GM12878 (cell line): ENCODE measurements around the gene VARS2. TPM values are rescaled to one million over a fixed set of nuclear protein-coding genes. Genes with fewer than 3 reads are reported as not detected.

Experiments used
- ATAC-seq: fragments of 200-7000 bp; cut with Tn5 transposase; 3 replicates; pipeline ENCODE4 v1.9.1; 2020; ENCODE audit warnings: mild to moderate bottlenecking, moderate library complexity
- BruUV-seq: library from RNA; stranded (reverse); fragments of 400-500 nt; replicated peaks from 2 replicates; lab custom pipeline; 2021; lab: Mats Ljungman, UMichigan
- CTCF ChIA-PET: fragments of 300-600 bp; sonication (Branson Sonifier 250); formaldehyde crosslinking; extraction: SDS; loops from one replicate; lab custom pipeline; 2021; ENCODE audit warnings: inconsistent platforms; lab: Yijun Ruan, JAX
- POLR2A ChIA-PET: fragments of 350-600 bp; formaldehyde crosslinking; extraction: SDS; loops from one replicate; lab custom pipeline; 2021; ENCODE audit warnings: inconsistent platforms; lab: Charles Lee
- RAD21 ChIA-PET: fragments of 300-600 bp; sonication (Branson Sonifier 250); formaldehyde crosslinking; loops from one replicate; lab custom pipeline; 2023; ENCODE audit warnings: antibody characterized with exemption; ENCODE audit not compliant: unreplicated experiment; lab: Charles Lee
- SMC1A ChIA-PET: fragments of 300-600 bp; sonication (Branson Sonifier 250); formaldehyde crosslinking; loops from one replicate; lab custom pipeline; 2023; ENCODE audit not compliant: unreplicated experiment, uncharacterized antibody; lab: Charles Lee
- DNase-seq: peaks from one replicate; pipeline ENCODE4 v3.0.0-alpha.2; 2011; ENCODE audit warnings: low read depth, low spot score
- FAIRE-seq: peaks from 3 replicates; lab custom pipeline; 2011; peaks lifted over from hg19 to GRCh38; lab: Jason Lieb, UNC
- H2AFZ ChIP-seq: 2 replicates; pipeline ENCODE4 v1.6.0; 2011; ENCODE audit warnings: low read depth, low read length, control low read depth; ENCODE audit not compliant: control insufficient read depth
- H3K27ac ChIP-seq: 2 replicates; pipeline ENCODE4 v1.5.1; 2011; ENCODE audit warnings: control low read depth; ENCODE audit not compliant: control insufficient read depth, insufficient read depth
- H3K27me3 ChIP-seq, 2 experiments: replicated peaks in 1 of 2; 2 replicates each; pipeline versions ENCODE4 v1.6.0 to v1.6.1; 2011; ENCODE audit warnings: low read length in 1 of 2; ENCODE audit not compliant: control insufficient read depth in 2 of 2, insufficient read depth in 2 of 2
- H3K36me3 ChIP-seq, 2 experiments: 2 replicates each; pipeline ENCODE4 v1.5.1; 2011; ENCODE audit warnings: low read length in 1 of 2; ENCODE audit not compliant: control insufficient read depth in 2 of 2, insufficient read depth in 2 of 2
- H3K4me1 ChIP-seq: 2 replicates; pipeline ENCODE4 v1.6.1; 2011; ENCODE audit warnings: mild to moderate bottlenecking, low read length, moderate library complexity, mixed read lengths; ENCODE audit not compliant: control insufficient read depth, insufficient read depth
- H3K4me2 ChIP-seq: 2 replicates; pipeline ENCODE4 v1.6.0; 2011; ENCODE audit warnings: control low read depth; ENCODE audit not compliant: control insufficient read depth, insufficient read depth
- H3K4me3 ChIP-seq: fragments of 200-600 bp; sonication (generic); 2 replicates; pipeline ENCODE4 v1.5.1; 2016
- H3K79me2 ChIP-seq: 2 replicates; pipeline ENCODE4 v1.6.0; 2011; ENCODE audit warnings: low read length; ENCODE audit not compliant: control insufficient read depth, insufficient read depth
- H3K9ac ChIP-seq: 2 replicates; pipeline ENCODE4 v1.8.0; 2011; ENCODE audit warnings: low read length, control low read depth, mixed read lengths; ENCODE audit not compliant: control insufficient read depth, insufficient read depth
- H3K9me3 ChIP-seq: replicated peaks from 3 replicates; pipeline ENCODE4 v1.5.1; 2011; ENCODE audit warnings: mild to moderate bottlenecking, low read length; ENCODE audit not compliant: control insufficient read depth, insufficient read depth
- H4K20me1 ChIP-seq: 2 replicates; pipeline ENCODE4 v1.6.0; 2011; ENCODE audit not compliant: control insufficient read depth, insufficient read depth
- LARP7 ChIP-seq: fragments of 450-650 bp; IDR thresholded peaks from 2 replicates; pipeline ENCODE4 v1.6.1; 2017; ENCODE audit warnings: mild to moderate bottlenecking
- REST ChIP-seq: IDR thresholded peaks from 2 replicates; pipeline ENCODE4 v1.6.1; 2012; ENCODE audit warnings: mild to moderate bottlenecking, low read depth, low read length
- SMC3 ChIP-seq: IDR thresholded peaks from 2 replicates; pipeline ENCODE4 v1.6.1; 2011; ENCODE audit warnings: low read length, improper control_type of control experiment, borderline replicate concordance
- SP1 ChIP-seq: IDR thresholded peaks from one replicate; pipeline ENCODE4 v1.6.1; 2011; ENCODE audit warnings: low read depth, low read length
- SUZ12 ChIP-seq: fragments of 200-600 bp; sonication (generic); IDR thresholded peaks from one replicate; pipeline ENCODE4 v1.6.1; 2018; ENCODE audit warnings: antibody characterized with exemption, mild to moderate bottlenecking; ENCODE audit not compliant: unreplicated experiment
- ZNF384 ChIP-seq: IDR thresholded peaks from 2 replicates; pipeline ENCODE4 v1.6.1; 2012; ENCODE audit warnings: low read depth, mild to moderate bottlenecking, low read length, improper control_type of control experiment, borderline replicate concordance
- WGBS: methylation state at CpG from one replicate; pipeline ENCODE4 v1.1.6; 2016; ENCODE audit warnings: low lambda C conversion rate; ENCODE audit not compliant: insufficient replicate concordance, insufficient coverage; ENCODE audit errors: missing lambda C conversion rate; 5-methylcytosine and 5-hydroxymethylcytosine counted together
- in situ Hi-C: fragments of 300-500 bp; cut with MboI; formaldehyde crosslinking; loops from 9 replicates; pipeline ENCODE4 v1.14.3; 2018; ENCODE audit warnings: mixed read lengths
- intact Hi-C: fragments of 100-400 bp; cut with micrococcal nuclease; formaldehyde crosslinking; loops from one replicate; pipeline ENCODE4 v1.14.2; 2022; ENCODE audit not compliant: unreplicated experiment
- polyA plus RNA-seq, 11 experiments: library from polyadenylated mRNA; depleted of rRNA in 4 of 11; unstranded in 6 of 11; stranded (reverse) in 5 of 11; fragments of >200 nt; fragmentation: Nextera tagmentation in 4 of 11; fragmentation: Illumina TruSeq in 1 of 11; extraction: Ambion mirVana in 4 of 11; extraction: Trizol in 1 of 11; gene quantifications; 1 replicate in 1 of 11; 2 replicates in 10 of 11; pipeline versions ENCODE4 v1.2.1 to v1.2.3, GENCODE V29; 2011 to 2016; ENCODE audit warnings: inconsistent platforms in 2 of 11, missing spikeins in 2 of 11, low read depth in 1 of 11
- total RNA-seq, 4 experiments: library from RNA; depleted of rRNA in 3 of 4; stranded (reverse); fragments of >200 nt in 3 of 4; fragmentation: Illumina TruSeq in 1 of 4; extraction: Trizol in 1 of 4; gene quantifications; 2 replicates each; pipeline versions ENCODE4 v1.2.1 to v1.2.3, GENCODE V29; 2013 to 2021

VARS2 gene
- total and polyA plus RNA-seq, 10 of the 15 experiments (the other 5 are each of a cell fraction or from before 2014, with no cell fraction given) = 3.8 to 70.7 (median 49.1) TPM

- TF ChIP-seq REST (no peak), SMC3 (peak; percentile 78)
These were observed 1.5 kb downstream of the VARS2 start (continued) for GRCh38 chr6:30915591-30915946.

- Histone ChIP-seq H3K79me2 (peaks cover 9% of the 10 kb centered on the region), H4K20me1 (no peaks in the 10 kb centered on the region), H3K9me3 (no peaks in the 10 kb centered on the region), H3K36me3 (peaks cover 11 to 13% of the 10 kb centered on the region in 2 experiments; a peak in 3 of 4 replicates), H3K27me3 (no peaks in the 10 kb centered on the region), H3K27ac (no peak overlapping the region), H3K9ac (no peak overlapping the region), H3K4me1 (peaks cover 3% of the 10 kb centered on the region; the same call in 1 of the 2 replicates), H3K4me3 (no peak overlapping the region), H3K4me2 (no peak overlapping the region), H2AFZ (no peak overlapping the region)
- in situ Hi-C loops (loop anchor here (5.0 kb wide), 1 partner anchor 160 kb away; no protein-coding TSS in a partner anchor), intact Hi-C loops (loop anchor here (5.0 kb wide), 1 partner anchor 165 kb away; no protein-coding TSS in a partner anchor)
- POLR2A ChIA-PET = no interaction called here
- WGBS = 95% methylated on average over 7 of the region's 7 CpGs
- ATAC-seq (no peak), DNase-seq (no peak), FAIRE-seq (no peak)
- CTCF ChIA-PET = interaction anchor here (0.6 to 9.3 kb wide), 11 partner anchors 9 to 258 kb away, joined by 3 to 122 read pairs (median 18); no protein-coding TSS in a partner anchor
- TF ChIP-seq ZNF384 = no peak
- no peak for TF ChIP-seq SP1
- TF ChIP-seq LARP7 = no peak
- no peak for TF ChIP-seq SUZ12
- BruUV-seq = no TSS peak
- SMC1A ChIA-PET = interaction anchor here (0.9 to 7.9 kb wide), 6 partner anchors 21 to 170 kb away, joined by 3 to 141 read pairs (median 18); no protein-coding TSS in a partner anchor
- RAD21 ChIA-PET = interaction anchor here (0.6 to 4.4 kb wide), 4 partner anchors 86 to 170 kb away, joined by 3 to 52 read pairs (median 16); no protein-coding TSS in a partner anchor
These were observed 3.0 kb downstream of the VARS2 start for GRCh38 chr6:30917041-30917440.
